Measurements from ENCODE around the gene SERPINB10. TPM values are rescaled to one million over a fixed set of nuclear protein-coding genes. Genes with fewer than 3 reads are reported as not detected.

The SERPINB10 gene
- total and polyA plus RNA-seq, 4 donors: 0.63 to 0.96 (median 0.64) TPM; not detected in 1

GRCh38 chr18:63878343-63878742, 29.4 kb upstream of the SERPINB10 start:
- no peak overlapping the region for H3K9ac ChIP-seq (ENCODE audit: insufficient read depth in 1 of 2, low read length in 2 of 2)
- WGBS, 2 donors: 40 to 50% methylated on average over 3 of the region's 3 CpGs
- no peak for TF ChIP-seq CTCF (IDR thresholded peaks at IDR 0.05; ENCODE audit: control extremely low read depth, extremely low read depth)
- H3K27ac ChIP-seq (ENCODE audit: low read depth in 1 of 2, low read length in 1 of 2): no peak overlapping the region
- H3K4me3 ChIP-seq: no peak overlapping the region
- no peaks in the 10 kb centered on the region for H3K36me3 ChIP-seq (ENCODE audit: control insufficient read depth in 4 of 4, insufficient read depth in 4 of 4, low read length in 4 of 4)
- DNase-seq (peak in 1 of 3 donors; percentile 2), ATAC-seq (ENCODE audit: insufficient read depth, low FRiP score) (no peak)
- H3K4me1 ChIP-seq (ENCODE audit: control insufficient read depth in 5 of 5, insufficient read depth in 5 of 5, low read length in 5 of 5): no peaks in the 10 kb centered on the region
- H3K9me3 ChIP-seq (ENCODE audit: control insufficient read depth in 4 of 4, insufficient read depth in 3 of 4, low read length in 3 of 4): no peaks in the 10 kb centered on the region
- H3K27me3 ChIP-seq (ENCODE audit: control insufficient read depth in 3 of 3, insufficient read depth in 3 of 3, low read length in 2 of 3): no peaks in the 10 kb centered on the region

- WGBS, 2 donors: 73 to 74% methylated on average over 4 of the region's 4 CpGs
These were observed 28.8 kb upstream of the SERPINB10 start for GRCh38 chr18:63878925-63879324.

GRCh38 chr18:63879709-63880108, 28.0 kb upstream of the SERPINB10 start:
- Histone ChIP-seq H3K4me1 (ENCODE audit: control insufficient read depth in 5 of 5, insufficient read depth in 5 of 5, low read length in 5 of 5) (no peaks in the 10 kb centered on the region), H3K36me3 (ENCODE audit: control insufficient read depth in 4 of 4, insufficient read depth in 4 of 4, low read length in 4 of 4) (no peaks in the 10 kb centered on the region), H3K27ac (ENCODE audit: low read depth in 1 of 2, low read length in 1 of 2) (no peak overlapping the region), H3K27me3 (ENCODE audit: control insufficient read depth in 3 of 3, insufficient read depth in 3 of 3, low read length in 2 of 3) (no peaks in the 10 kb centered on the region), H3K4me3 (no peak overlapping the region), H3K9ac (ENCODE audit: insufficient read depth in 1 of 2, low read length in 2 of 2) (no peak overlapping the region), H3K9me3 (ENCODE audit: control insufficient read depth in 4 of 4, insufficient read depth in 3 of 4, low read length in 3 of 4) (no peaks in the 10 kb centered on the region)
- DNase-seq: no peak
- no peak for ATAC-seq (ENCODE audit: insufficient read depth, low FRiP score)
- TF ChIP-seq CTCF (IDR thresholded peaks at IDR 0.05; ENCODE audit: control extremely low read depth, extremely low read depth): no peak
- WGBS, 2 donors: 62 to 73% methylated on average over 2 of the region's 2 CpGs

More at GRCh38 chr18:63878925-63879324, 28.8 kb upstream of the SERPINB10 start:
- H3K9ac ChIP-seq (ENCODE audit: insufficient read depth in 1 of 2, low read length in 2 of 2): no peak overlapping the region
- no peaks in the 10 kb centered on the region for H3K4me1 ChIP-seq (ENCODE audit: control insufficient read depth in 5 of 5, insufficient read depth in 5 of 5, low read length in 5 of 5)
- no peak overlapping the region for H3K4me3 ChIP-seq
- ATAC-seq (ENCODE audit: insufficient read depth, low FRiP score): no peak
- no peak overlapping the region for H3K27ac ChIP-seq (ENCODE audit: low read depth in 1 of 2, low read length in 1 of 2)
- no peaks in the 10 kb centered on the region for H3K27me3 ChIP-seq (ENCODE audit: control insufficient read depth in 3 of 3, insufficient read depth in 3 of 3, low read length in 2 of 3)
- no peak for TF ChIP-seq CTCF (IDR thresholded peaks at IDR 0.05; ENCODE audit: control extremely low read depth, extremely low read depth)
- no peak for DNase-seq
- no peaks in the 10 kb centered on the region for H3K9me3 ChIP-seq (ENCODE audit: control insufficient read depth in 4 of 4, insufficient read depth in 3 of 4, low read length in 3 of 4)
- H3K36me3 ChIP-seq (ENCODE audit: control insufficient read depth in 4 of 4, insufficient read depth in 4 of 4, low read length in 4 of 4): no peaks in the 10 kb centered on the region

- H3K9ac ChIP-seq (ENCODE audit: insufficient read depth in 1 of 2, low read length in 2 of 2): no peak overlapping the region
- no peaks in the 10 kb centered on the region for H3K9me3 ChIP-seq (ENCODE audit: control insufficient read depth in 4 of 4, insufficient read depth in 3 of 4, low read length in 3 of 4)
- no peak overlapping the region for H3K4me3 ChIP-seq
- 76 to 85% methylated on average over 4 of the region's 4 CpGs for WGBS, 2 donors
- no peak for TF ChIP-seq CTCF (IDR thresholded peaks at IDR 0.05; ENCODE audit: control extremely low read depth, extremely low read depth)
- H3K27ac ChIP-seq (ENCODE audit: low read depth in 1 of 2, low read length in 1 of 2): no peak overlapping the region
- DNase-seq (no peak), ATAC-seq (ENCODE audit: insufficient read depth, low FRiP score) (no peak)
- no peaks in the 10 kb centered on the region for H3K36me3 ChIP-seq (ENCODE audit: control insufficient read depth in 4 of 4, insufficient read depth in 4 of 4, low read length in 4 of 4)
- H3K4me1 ChIP-seq (ENCODE audit: control insufficient read depth in 5 of 5, insufficient read depth in 5 of 5, low read length in 5 of 5): no peaks in the 10 kb centered on the region
- H3K27me3 ChIP-seq (ENCODE audit: control insufficient read depth in 3 of 3, insufficient read depth in 3 of 3, low read length in 2 of 3): no peaks in the 10 kb centered on the region
These were observed 25.9 kb upstream of the SERPINB10 start for GRCh38 chr18:63881851-63882250.

Measured in lung (tissue), 12 donors.